Ovary (tissue), 9 donors: Measurements from ENCODE around the gene NIT1. TPM values are rescaled to one million over a fixed set of nuclear protein-coding genes. Genes with fewer than 3 reads are reported as not detected.

ENCODE experiments used
- DNase-seq, 5 donors: peaks; one replicate each; pipeline ENCODE4 v3.0.0-alpha.2; 2019 to 2020
- H3K27ac ChIP-seq, 2 donors: fragments of 200-600 bp; one replicate each; pipeline versions ENCODE4 v1.5.1 to v1.8.0; 2019 to 2022
- H3K27me3 ChIP-seq: fragments of 200-600 bp; one replicate; pipeline ENCODE4 v1.8.0; 2022
- H3K36me3 ChIP-seq: fragments of 200-600 bp; sonication (generic); one replicate; pipeline ENCODE4 v1.5.1; 2019
- H3K4me1 ChIP-seq: one replicate; pipeline ENCODE4 v1.8.1; 2013; ENCODE audit warnings: mild to moderate bottlenecking, moderate library complexity; ENCODE audit not compliant: insufficient read depth
- H3K4me3 ChIP-seq: fragments of 200-600 bp; sonication (generic); one replicate; pipeline ENCODE4 v1.5.1; 2017
- H3K9me3 ChIP-seq, 2 donors: fragments of 200-600 bp in 1 of 2; sonication (generic) in 1 of 2; one replicate each; pipeline versions ENCODE4 v1.5.1 to v1.8.1; 2013 to 2019; ENCODE audit warnings: mild to moderate bottlenecking in 1 of 2, moderate library complexity in 1 of 2
- CTCF ChIP-seq, 3 donors: fragments of 450-650 bp in 2 of 3; fragments of 200-600 bp in 1 of 3; IDR thresholded peaks; one replicate each; pipeline versions ENCODE4 v1.5.1 to v1.8.0; 2016 to 2022; ENCODE audit warnings: antibody characterized with exemption in 3 of 3, mild to moderate bottlenecking in 1 of 3
- EP300 ChIP-seq: sonication (generic); formaldehyde crosslinking; IDR thresholded peaks from one replicate; pipeline ENCODE4 v1.6.1; 2017; ENCODE audit warnings: antibody characterized with exemption
- POLR2A ChIP-seq: fragments of 450-650 bp; IDR thresholded peaks from one replicate; pipeline ENCODE4 v1.6.1; 2017; ENCODE audit warnings: antibody characterized with exemption, mild to moderate bottlenecking, moderate library complexity
- WGBS, 3 donors: extraction: QIAGEN DNeasy Blood & Tissue Kit in 1 of 3; methylation state at CpG; one replicate each; pipeline versions ENCODE4 v1.1.5 to v1.1.7; 2013 to 2017; 5-methylcytosine and 5-hydroxymethylcytosine counted together
- intact Hi-C, 4 donors: fragments of 100-400 bp; cut with DNase I; formaldehyde crosslinking; loops; one replicate each; pipeline versions ENCODE4 v1.11.0 to v1.15.1; 2022 to 2023
- polyA plus RNA-seq, 2 donors: library from polyadenylated mRNA; stranded (reverse); fragments of 200-250 nt in 1 of 2; fragments of 350-450 nt in 1 of 2; fragmentation: Illumina TruSeq in 1 of 2; extraction: RNeasy Lipid Tissue Mini Kit (QIAGEN cat#74804) in 1 of 2; gene quantifications; one replicate each; pipeline ENCODE4 v1.2.3, GENCODE V29; 2013 to 2014
- total RNA-seq, 7 donors: library from RNA; depleted of rRNA in 2 of 7; stranded (reverse); fragments of >200 nt in 2 of 7; fragmentation: NEBNext Ultra II Directional in 3 of 7; extraction: Animal tissue kit (Norgen Biotek cat#: 25700) in 3 of 7; gene quantifications; one replicate each; pipeline versions ENCODE4 v1.1.0 to v1.2.4, GENCODE V29; 2016 to 2023
- donor health status: DM: no; HTN: no; CAD: no; lungs with moderate emphysema.
- donor health status: DM: no; HTN: no; CAD: no.
- donor health status: Bipolar disorder and iron deficiency.
- donor health status: DM: yes; HTN: yes; CAD: no.
- donor health status: DM: no; HTN: no; CAD: no.
- donor health status: DM: yes; HTN: yes; CAD: no.

Gene NIT1
- total and polyA plus RNA-seq, 9 donors: 25.4 to 37.5 (median 36.6) TPM

GRCh38 chr1:161069731-161070270, 48.1 kb upstream of the NIT1 start, which contains the start of gene ARHGAP30:
Gene ARHGAP30 (minus strand): TSS chr1:161069891. CDS start chr1:161069624, 267 bp downstream.
- Histone ChIP-seq H3K27ac (no peak within 1 kb of the TSS), H3K4me1 (no peaks in the 10 kb centered on the region), H3K27me3 (no peaks in the 10 kb centered on the region), H3K9me3 (no peaks in the 10 kb centered on the region), H3K36me3 (no peaks in the 10 kb centered on the region), H3K4me3 (no peak within 1 kb of the TSS)
- intact Hi-C loops: no loop called here
- 75 to 87% (median 77%) methylated on average over 9 of the region's 9 CpGs for WGBS, 3 donors
- TF ChIP-seq CTCF (IDR thresholded peaks at IDR 0.05) (no peak), EP300 (no peak), POLR2A (no peak)
- no peak for DNase-seq

- H3K27ac ChIP-seq: no peak overlapping the region
- H3K4me3 ChIP-seq: no peak overlapping the region
- H3K27me3 ChIP-seq: no peaks in the 10 kb centered on the region
- TF ChIP-seq EP300 (no peak), POLR2A (no peak), CTCF (IDR thresholded peaks at IDR 0.05) (no peak)
- 87 to 95% (median 92%) methylated on average over 4 of the region's 4 CpGs for WGBS, 3 donors
- no peaks in the 10 kb centered on the region for H3K9me3 ChIP-seq
- no peaks in the 10 kb centered on the region for H3K4me1 ChIP-seq
- H3K36me3 ChIP-seq: no peaks in the 10 kb centered on the region
- DNase-seq: no peak
- intact Hi-C loops: no loop called here
Measured at GRCh38 chr1:161070761-161071160, 47.1 kb upstream of the NIT1 start.

GRCh38 chr1:161071886-161072371, 46.0 kb upstream of the NIT1 start:
- H3K27me3 ChIP-seq: no peaks in the 10 kb centered on the region
- intact Hi-C loops: no loop called here
- H3K4me1 ChIP-seq: no peaks in the 10 kb centered on the region
- TF ChIP-seq CTCF (IDR thresholded peaks at IDR 0.05): no peak
- TF ChIP-seq POLR2A: no peak
- no peak for TF ChIP-seq EP300
- 71 to 78% (median 73%) methylated on average over 9 of the region's 9 CpGs for WGBS, 3 donors
- H3K36me3 ChIP-seq: no peaks in the 10 kb centered on the region
- H3K27ac ChIP-seq: no peak overlapping the region
- no peak for DNase-seq
- H3K9me3 ChIP-seq: no peaks in the 10 kb centered on the region
- H3K4me3 ChIP-seq: no peak overlapping the region

GRCh38 chr1:161072751-161073449, 45.0 kb upstream of the NIT1 start:
- no peaks in the 10 kb centered on the region for H3K27me3 ChIP-seq
- no peak overlapping the region for H3K4me3 ChIP-seq
- intact Hi-C loops: no loop called here
- H3K27ac ChIP-seq: no peak overlapping the region
- WGBS, 3 donors: 84 to 85% (median 84%) methylated on average over 19 of the region's 19 CpGs
- no peaks in the 10 kb centered on the region for H3K9me3 ChIP-seq
- no peaks in the 10 kb centered on the region for H3K4me1 ChIP-seq
- H3K36me3 ChIP-seq: no peaks in the 10 kb centered on the region
- no peak for DNase-seq
- TF ChIP-seq EP300 (no peak), CTCF (IDR thresholded peaks at IDR 0.05) (no peak)
